H9 (cell line): Measurements from ENCODE around the gene NTRK3. TPM values are rescaled to one million over a fixed set of nuclear protein-coding genes. Genes with fewer than 3 reads are reported as not detected.

Experiments
- DNase-seq: peaks from one replicate; pipeline ENCODE4 v3.0.0-alpha.2; 2017
- H2AFZ ChIP-seq: one replicate; pipeline ENCODE4 v1.6.1; 2013; ENCODE audit warnings: mild to moderate bottlenecking, low read length, control low read depth, moderate library complexity
- H2AK5ac ChIP-seq: 2 replicates; pipeline ENCODE4 v1.6.1; 2013; ENCODE audit warnings: low read length, control low read depth, mixed read lengths; ENCODE audit not compliant: insufficient read length
- H2BK120ac ChIP-seq: one replicate; pipeline ENCODE4 v1.6.1; 2013; ENCODE audit warnings: low read depth, mild to moderate bottlenecking, low read length, control low read depth, inconsistent platforms; ENCODE audit not compliant: poor library complexity, severe bottlenecking
- H2BK12ac ChIP-seq: 2 replicates; pipeline ENCODE4 v1.6.1; 2013; ENCODE audit warnings: low read length, control low read depth, mixed read lengths, low read depth; ENCODE audit not compliant: insufficient read length
- H2BK15ac ChIP-seq: 2 replicates; pipeline ENCODE4 v1.6.1; 2013; ENCODE audit warnings: low read depth, low read length, control low read depth
- H2BK20ac ChIP-seq: one replicate; pipeline ENCODE4 v1.6.1; 2013; ENCODE audit warnings: low read depth, mild to moderate bottlenecking, low read length, control low read depth, inconsistent platforms; ENCODE audit not compliant: poor library complexity, severe bottlenecking
- H2BK5ac ChIP-seq: 2 replicates; pipeline ENCODE4 v1.6.1; 2013; ENCODE audit warnings: low read length, control low read depth, mixed read lengths; ENCODE audit not compliant: insufficient read length
- H3K14ac ChIP-seq: 2 replicates; pipeline ENCODE4 v1.6.1; 2013; ENCODE audit warnings: low read length, control low read depth; ENCODE audit not compliant: insufficient read depth
- H3K18ac ChIP-seq: 2 replicates; pipeline ENCODE4 v1.6.1; 2013; ENCODE audit warnings: low read depth, mild to moderate bottlenecking, mixed read lengths, low read length, control low read depth; ENCODE audit not compliant: insufficient read length
- H3K23ac ChIP-seq: 2 replicates; pipeline ENCODE4 v1.6.1; 2013; ENCODE audit warnings: low read length, control low read depth, mixed read lengths, low read depth; ENCODE audit not compliant: insufficient read length
- H3K23me2 ChIP-seq: 2 replicates; pipeline ENCODE4 v1.6.1; 2013; ENCODE audit warnings: low read depth, mild to moderate bottlenecking, mixed read lengths, low read length, control low read depth; ENCODE audit not compliant: insufficient read length, poor library complexity, severe bottlenecking
- H3K27ac ChIP-seq: 2 replicates; pipeline ENCODE4 v1.5.1; 2013; ENCODE audit warnings: low read length, control low read depth, mixed read lengths, low read depth; ENCODE audit not compliant: insufficient read length
- H3K27me3 ChIP-seq: 2 replicates; pipeline ENCODE4 v1.6.1; 2013; ENCODE audit warnings: low read length, control low read depth, inconsistent platforms; ENCODE audit not compliant: insufficient read depth
- H3K4ac ChIP-seq: 2 replicates; pipeline ENCODE4 v1.6.1; 2013; ENCODE audit warnings: low read depth, mild to moderate bottlenecking, control low read depth, inconsistent platforms, low read length, moderate library complexity
- H3K4me1 ChIP-seq: 2 replicates; pipeline ENCODE4 v1.6.1; 2013; ENCODE audit warnings: low read length, control low read depth, inconsistent platforms; ENCODE audit not compliant: insufficient read depth
- H3K4me2 ChIP-seq: 2 replicates; pipeline ENCODE4 v1.6.1; 2013; ENCODE audit warnings: low read length, control low read depth, mixed read lengths; ENCODE audit not compliant: insufficient read length, insufficient read depth
- H3K56ac ChIP-seq: 2 replicates; pipeline ENCODE4 v1.6.1; 2013; ENCODE audit warnings: low read depth, mild to moderate bottlenecking, mixed read lengths, low read length, control low read depth; ENCODE audit not compliant: insufficient read length
- H3K79me1 ChIP-seq: 2 replicates; pipeline ENCODE4 v1.6.1; 2013; ENCODE audit warnings: low read depth, mild to moderate bottlenecking, moderate library complexity, low read length, control low read depth, inconsistent platforms; ENCODE audit not compliant: insufficient read depth, poor library complexity, severe bottlenecking
- H3K79me2 ChIP-seq: 2 replicates; pipeline ENCODE4 v1.6.1; 2013; ENCODE audit warnings: low read length, control low read depth, inconsistent platforms; ENCODE audit not compliant: insufficient read depth
- H3K9ac ChIP-seq: 2 replicates; pipeline ENCODE4 v1.6.1; 2013; ENCODE audit warnings: low read length, control low read depth, mixed read lengths; ENCODE audit not compliant: insufficient read length; ENCODE audit errors: extremely low read depth
- H3K9me3 ChIP-seq: one replicate; pipeline ENCODE4 v1.6.1; 2013; ENCODE audit warnings: low read depth, low read length, inconsistent platforms; ENCODE audit not compliant: control insufficient read depth
- H3T11ph ChIP-seq: one replicate; pipeline ENCODE4 v1.6.1; 2013; ENCODE audit warnings: mild to moderate bottlenecking, low read length, control low read depth, inconsistent platforms
- H4K20me1 ChIP-seq: one replicate; pipeline ENCODE4 v1.6.1; 2013; ENCODE audit not compliant: control insufficient read depth, insufficient read length, insufficient read depth
- H4K5ac ChIP-seq: 2 replicates; pipeline ENCODE4 v1.6.1; 2013; ENCODE audit warnings: low read depth, mild to moderate bottlenecking, mixed read lengths, low read length, control low read depth; ENCODE audit not compliant: insufficient read length
- H4K8ac ChIP-seq: replicated peaks from 2 replicates; pipeline ENCODE4 v1.6.1; 2013; ENCODE audit warnings: low read length, control low read depth, mixed read lengths, low read depth; ENCODE audit not compliant: insufficient read length
- H4K91ac ChIP-seq: 2 replicates; pipeline ENCODE4 v1.6.1; 2013; ENCODE audit warnings: low read depth, mild to moderate bottlenecking, moderate library complexity, mixed read lengths, low read length, control low read depth; ENCODE audit not compliant: insufficient read length
- H3K27ac Mint-ChIP-seq, 3 experiments: 2 replicates in 2 of 3; 3 replicates in 1 of 3; pipeline ENCODE4 v1.8.0; 2020 to 2021; ENCODE audit warnings: mixed read lengths in 3 of 3, mild to moderate bottlenecking in 1 of 3, moderate library complexity in 1 of 3
- H3K27me3 Mint-ChIP-seq: 2 replicates; pipeline ENCODE4 v1.8.0; 2021; ENCODE audit warnings: low read depth, mild to moderate bottlenecking, moderate library complexity, mixed read lengths
- H3K36me3 Mint-ChIP-seq, 3 experiments: 2 replicates in 2 of 3; 3 replicates in 1 of 3; pipeline ENCODE4 v1.8.0; 2020 to 2021; ENCODE audit warnings: low read depth in 3 of 3, mixed read lengths in 3 of 3; ENCODE audit not compliant: insufficient read depth in 1 of 3
- H3K4me1 Mint-ChIP-seq, 2 experiments: 2 replicates each; pipeline ENCODE4 v1.8.0; 2020; ENCODE audit warnings: mixed read lengths in 2 of 2
- H3K4me3 Mint-ChIP-seq, 2 experiments: 2 replicates in 1 of 2; 3 replicates in 1 of 2; pipeline ENCODE4 v1.8.0; 2020 to 2021; ENCODE audit warnings: mild to moderate bottlenecking in 2 of 2, mixed read lengths in 2 of 2, moderate library complexity in 1 of 2
- H3K9me3 Mint-ChIP-seq, 2 experiments: 2 replicates in 1 of 2; 3 replicates in 1 of 2; pipeline ENCODE4 v1.8.0; 2020; ENCODE audit warnings: mild to moderate bottlenecking in 2 of 2, mixed read lengths in 2 of 2, moderate library complexity in 1 of 2
- CTCF ChIP-seq: fragments of 200-600 bp; sonication (generic); conservative IDR thresholded peaks from 3 replicates; pipeline ENCODE4 v1.8.0; 2021; ENCODE audit warnings: antibody characterized with exemption, mild to moderate bottlenecking
- WGBS: extraction: QIAGEN DNeasy Blood & Tissue Kit; methylation state at CpG from one replicate; pipeline ENCODE4 v1.1.7; 2013; ENCODE audit warnings: missing lambda C conversion rate, low lambda C conversion rate, mixed read lengths; ENCODE audit not compliant: insufficient read length; ENCODE audit errors: extremely low coverage; 5-methylcytosine and 5-hydroxymethylcytosine counted together
- total RNA-seq: library from RNA; stranded (reverse); gene quantifications from 2 replicates; pipeline ENCODE4 v1.2.1, GENCODE V29; 2021

NTRK3 gene
- total RNA-seq, 1 experiment from 2014 or later: 2.5 TPM

DNA sequence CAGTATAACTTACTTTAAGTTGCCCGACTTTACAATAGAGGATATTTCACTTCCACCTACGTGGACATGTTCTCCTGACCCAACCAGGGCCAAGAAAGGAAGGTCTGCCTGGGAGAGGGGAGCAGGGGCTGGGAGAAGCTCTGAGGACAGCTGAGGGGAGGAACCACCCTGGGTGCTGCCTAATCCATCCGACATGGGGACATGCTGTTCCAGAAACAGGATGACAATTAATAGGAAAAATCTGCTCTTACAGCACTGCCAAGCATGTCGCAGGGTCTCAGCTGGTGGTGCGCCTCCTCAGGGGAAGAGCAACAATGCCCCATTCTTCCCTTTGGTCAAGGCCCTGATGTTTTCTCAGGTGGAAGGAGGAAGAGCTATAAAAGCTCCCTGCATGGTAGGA, 132.3 kb downstream of the NTRK3 start:
- no CpG with 5 or more reads among the region's 5 CpGs for WGBS
- Histone ChIP-seq H2BK12ac (no peak overlapping the region), H3K27me3 (no peaks in the 10 kb centered on the region), H4K8ac (no peak overlapping the region), H3K23me2 (no peaks in the 10 kb centered on the region), H3K4me1 (peaks cover 2% of the 10 kb centered on the region; the same call in 1 of the 2 replicates), H3K4ac (no peak overlapping the region), H3K23ac (no peak overlapping the region), H3K4me2 (no peak overlapping the region), H3K14ac (no peak overlapping the region), H3K9me3 (no peaks in the 10 kb centered on the region), H3K9ac (no peak overlapping the region), H2BK15ac (no peak overlapping the region), H3T11ph (no peak overlapping the region), H4K20me1 (no peaks in the 10 kb centered on the region), H2AFZ (no peak overlapping the region), H3K18ac (no peak overlapping the region), H3K27ac (no peak overlapping the region), H2BK5ac (no peak overlapping the region), H4K5ac (no peak overlapping the region), H2AK5ac (no peak overlapping the region), H3K56ac (no peak overlapping the region), H3K79me2 (no peaks in the 10 kb centered on the region), H3K79me1 (no peaks in the 10 kb centered on the region), H2BK20ac (no peak overlapping the region), H4K91ac (no peak overlapping the region), H2BK120ac (no peak overlapping the region)
- H3K9me3 Mint-ChIP-seq: peaks cover 0 to 7% of the 10 kb centered on the region in 2 experiments; a peak in 3 of 5 replicates
- no peak for TF ChIP-seq CTCF
- peak overlapping the region in 1 of 2 experiments; percentile 19; a peak in 1 of 5 replicates for H3K4me3 Mint-ChIP-seq
- no peaks in the 10 kb centered on the region for H3K27me3 Mint-ChIP-seq
- H3K36me3 Mint-ChIP-seq: peaks cover 0 to 10% (median 9%) of the 10 kb centered on the region in 3 experiments; a peak in 4 of 7 replicates
- peak overlapping the region in 1 of 3 experiments; percentile 13; a peak in 1 of 7 replicates for H3K27ac Mint-ChIP-seq
- H3K4me1 Mint-ChIP-seq: peaks cover 32 to 37% of the 10 kb centered on the region in 2 experiments
- DNase-seq: no peak
